Cortex of kidney (tissue), 1 donor: ENCODE measurements around the gene SCP2.
"Not testable (repeated sequence)": the region's sequence is repeated elsewhere in the genome, so short reads cannot be mapped to it uniquely, and the experiment has no call there.

Experiments used
- DNase-seq: peaks from one replicate; lab custom pipeline; 2025; lab: John Stamatoyannopoulos, UW

The SCP2 gene

DNA sequence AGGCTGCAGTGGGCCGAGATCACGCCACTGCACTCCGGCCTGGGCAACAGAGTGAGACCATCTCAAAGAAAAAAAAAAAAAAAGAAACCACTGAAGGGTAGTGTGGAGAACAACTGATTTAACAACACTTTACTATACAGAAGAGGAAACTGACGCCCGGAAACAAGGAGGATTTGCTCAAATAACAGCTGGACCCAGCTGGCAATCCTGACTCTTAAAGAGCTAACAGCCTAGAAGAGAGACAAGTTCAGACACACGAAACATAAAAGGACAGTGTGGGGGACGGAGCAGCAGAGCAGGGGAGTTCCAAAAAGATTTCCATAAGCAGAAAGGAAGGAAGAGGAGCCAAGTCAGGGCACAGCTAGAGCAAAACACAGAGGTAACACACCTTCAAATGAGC lies 9.9 kb upstream of the SCP2 start:
- DNase-seq: no peak

DNA sequence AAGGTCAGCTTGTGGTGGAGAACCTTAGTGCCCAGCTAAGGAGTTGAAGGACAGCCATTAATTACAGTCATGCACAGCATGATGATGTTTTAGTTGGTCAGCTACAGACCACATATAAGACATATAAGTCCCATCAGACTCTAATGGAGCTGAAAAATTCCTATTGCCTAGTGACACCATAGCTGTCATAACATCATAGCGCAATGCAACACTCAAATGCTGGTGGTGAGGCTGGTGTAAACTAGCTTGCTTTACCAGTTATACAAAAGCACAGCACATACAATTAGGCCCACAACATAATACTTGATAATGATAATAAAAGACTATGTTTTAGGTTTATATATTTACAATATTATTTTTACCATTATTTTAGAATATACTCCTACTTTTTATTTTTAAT lies 9.5 kb upstream of the SCP2 start:
- DNase-seq: no peak

- DNase-seq: no peak
Measured at GRCh38 chr1:52918201-52918600, 8.9 kb upstream of the SCP2 start.

DNA sequence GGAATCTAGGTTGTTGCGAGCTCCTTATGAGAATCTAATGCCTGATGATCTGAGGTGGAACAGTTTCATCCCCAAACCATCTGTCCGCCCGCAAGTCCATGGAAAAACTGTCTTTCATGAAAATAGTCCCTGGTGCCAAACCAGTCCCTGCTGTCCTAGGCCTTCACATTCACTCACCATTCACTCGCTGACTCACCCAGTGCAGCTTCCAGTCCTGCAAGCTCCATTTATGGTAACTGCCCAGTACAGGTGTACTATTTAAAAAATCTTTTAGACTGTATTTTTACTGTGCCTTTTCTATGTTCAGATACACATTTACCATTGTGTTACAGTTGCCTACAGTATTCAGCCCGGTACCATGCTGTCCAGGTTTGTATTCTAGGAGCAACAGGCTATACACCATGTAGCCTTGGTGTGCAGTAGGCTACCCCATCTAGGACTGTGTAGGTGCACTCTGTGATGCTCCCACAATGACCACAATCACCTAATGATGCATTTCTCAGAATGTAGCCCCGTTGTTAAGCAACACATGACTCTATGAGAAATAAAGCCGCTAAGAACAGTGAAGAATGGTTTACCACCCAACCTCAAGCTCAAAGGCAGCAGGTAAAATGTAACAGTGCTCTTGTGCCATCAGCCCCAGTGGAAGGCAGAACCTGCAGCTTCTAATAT lies 7.9 kb upstream of the SCP2 start:
- no peak for DNase-seq

DNA sequence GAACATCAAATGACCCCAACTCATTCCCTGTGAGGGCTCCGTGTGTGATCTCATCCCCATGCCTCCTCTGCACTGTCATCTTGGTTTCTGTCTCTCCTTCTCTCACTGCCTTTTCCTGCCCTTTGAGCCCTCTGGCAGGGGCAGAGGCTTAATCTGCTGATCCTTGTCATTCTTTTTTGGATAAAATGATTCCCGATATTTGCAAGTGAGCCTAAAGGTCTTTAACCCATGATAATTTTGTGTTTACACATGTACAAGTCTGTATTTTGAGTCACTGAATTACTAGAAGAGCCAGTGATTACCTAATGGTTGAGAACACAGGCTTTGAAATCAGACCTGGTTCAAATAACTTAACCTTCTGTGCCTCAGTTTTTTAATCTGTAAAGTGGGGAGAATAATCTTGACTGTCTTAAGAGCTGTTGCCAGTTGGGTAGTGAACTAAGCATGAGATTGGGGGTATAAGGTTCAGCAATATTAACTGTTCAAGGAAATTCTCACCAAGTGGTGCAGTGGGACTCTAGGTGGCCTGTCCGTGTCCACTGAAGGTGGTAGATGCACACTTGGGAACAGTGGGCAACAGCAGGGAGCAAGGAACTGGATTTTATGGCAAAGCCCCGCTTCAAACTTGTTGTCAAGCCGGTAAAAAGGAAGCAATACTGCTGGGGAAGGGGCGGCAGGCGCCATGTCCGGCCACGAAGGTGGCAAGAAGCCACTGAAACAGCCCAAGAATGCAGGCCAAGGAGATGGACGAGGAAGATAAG lies 7.2 kb upstream of the SCP2 start:
- no peak for DNase-seq

DNA sequence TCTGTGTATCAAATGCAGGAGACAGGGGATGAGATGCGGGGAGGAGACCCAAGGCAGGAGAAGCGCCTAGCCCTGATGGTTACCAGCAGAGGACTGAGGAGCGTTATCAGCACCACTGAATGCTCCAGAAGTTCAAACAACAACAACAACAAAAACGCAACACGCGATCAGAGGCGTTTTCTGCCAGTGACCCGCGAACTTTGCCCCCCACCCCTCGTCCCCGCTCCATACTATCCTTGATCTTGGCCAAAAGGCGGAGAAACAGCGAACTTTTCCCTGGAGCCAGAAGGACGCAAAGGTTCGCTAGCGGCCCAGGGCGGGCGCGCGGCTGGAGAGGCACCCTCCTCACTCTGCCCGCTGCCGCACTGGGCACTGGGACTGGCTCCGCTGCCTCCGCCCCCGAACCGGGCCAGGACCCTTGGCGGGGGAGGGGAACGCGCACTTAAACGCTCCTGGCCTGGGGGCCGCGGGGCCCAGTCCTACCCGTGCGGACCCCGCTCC lies 6.2 kb upstream of the SCP2 start:
- DNase-seq: no peak

GRCh38 chr1:52925571-52926005 lies 1.5 kb upstream of the SCP2 start:
- no peak for DNase-seq

DNA sequence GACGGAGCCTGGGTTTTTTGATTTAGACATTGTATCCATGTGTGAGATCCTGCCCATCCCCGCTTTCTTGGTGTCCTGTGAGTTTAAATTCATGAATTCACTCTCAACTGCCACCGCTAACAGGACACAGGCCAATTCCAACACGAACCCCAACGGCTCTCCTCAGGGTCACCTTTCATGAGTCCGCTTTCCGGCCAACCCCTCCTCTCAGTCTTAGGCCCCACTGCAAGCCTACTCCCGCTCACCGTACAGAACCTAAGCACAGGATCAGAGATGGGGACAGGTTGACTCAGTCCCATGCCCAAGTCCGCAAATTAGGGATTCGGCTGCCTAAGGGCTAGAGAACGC lies 238 bp upstream of the SCP2 start:
- no peak for DNase-seq

GRCh38 chr1:52928015-52928404 lies 934 bp downstream of the SCP2 start:
- no peak for DNase-seq

- DNase-seq: no peak
Measured at GRCh38 chr1:52929019-52929418, 1.9 kb downstream of the SCP2 start.

DNA sequence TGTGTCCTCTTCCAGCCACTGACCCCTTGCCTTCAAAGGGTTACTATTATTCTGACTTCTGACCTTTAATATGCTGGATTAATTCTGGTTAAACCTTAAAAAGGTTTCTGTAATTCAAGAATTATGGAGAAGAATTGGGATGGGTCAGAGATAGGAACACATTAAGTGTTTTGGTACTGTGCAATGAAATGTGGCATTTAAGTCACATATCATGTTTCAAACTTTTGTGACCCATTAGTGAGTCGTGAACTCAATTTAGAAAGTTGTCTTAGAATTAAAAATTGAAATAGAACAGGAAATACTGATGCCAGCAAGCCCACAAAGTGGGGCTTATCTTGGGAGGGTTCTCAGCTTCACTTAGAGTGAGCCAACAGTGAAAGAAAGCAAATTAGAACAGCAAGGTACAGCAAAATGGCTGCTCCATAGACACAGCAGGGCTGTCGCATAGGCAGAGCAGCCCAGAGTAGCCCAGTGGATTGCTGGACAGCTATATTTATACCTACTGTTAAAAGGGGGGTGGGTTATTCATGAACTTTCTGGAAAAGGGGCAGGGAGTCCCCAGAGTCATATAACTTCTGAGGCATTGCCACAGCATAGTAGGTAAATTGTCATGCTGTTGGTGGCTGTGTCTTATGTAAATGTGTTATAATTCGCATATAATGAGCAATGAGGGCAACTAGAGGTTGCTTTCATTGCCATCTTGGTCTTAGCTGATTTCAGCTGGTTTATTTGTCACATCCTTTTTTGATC lies 10.5 kb downstream of the SCP2 start:
- DNase-seq: no peak

GRCh38 chr1:52938183-52938451 lies 11.0 kb downstream of the SCP2 start:
- DNase-seq: no peak

DNA sequence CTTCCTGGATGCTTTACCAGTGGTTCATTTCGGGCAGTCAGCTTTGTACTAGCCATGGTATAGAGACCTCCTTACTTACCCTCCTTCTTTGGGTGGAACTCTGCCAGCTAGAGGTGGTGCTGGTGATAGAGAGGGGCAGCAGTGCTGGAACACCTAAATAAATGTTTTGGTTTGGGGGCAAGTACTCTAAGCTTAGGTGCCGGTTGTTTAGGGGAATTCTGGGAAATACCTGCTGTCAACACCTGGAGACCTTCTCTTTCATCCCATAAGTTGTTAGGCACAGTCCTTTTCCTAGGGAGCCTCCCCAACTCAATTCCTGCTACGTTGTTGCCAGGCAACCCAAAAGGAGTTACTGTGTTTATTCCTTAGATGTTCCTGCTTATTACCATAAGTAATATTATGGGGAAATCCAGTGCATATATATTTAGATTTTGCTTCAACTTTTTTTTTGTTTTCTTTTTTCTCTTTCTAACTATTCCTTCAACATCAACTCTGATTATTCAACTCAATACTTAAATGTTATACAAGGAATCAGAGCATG lies 16.9 kb downstream of the SCP2 start:
- DNase-seq: no peak

DNA sequence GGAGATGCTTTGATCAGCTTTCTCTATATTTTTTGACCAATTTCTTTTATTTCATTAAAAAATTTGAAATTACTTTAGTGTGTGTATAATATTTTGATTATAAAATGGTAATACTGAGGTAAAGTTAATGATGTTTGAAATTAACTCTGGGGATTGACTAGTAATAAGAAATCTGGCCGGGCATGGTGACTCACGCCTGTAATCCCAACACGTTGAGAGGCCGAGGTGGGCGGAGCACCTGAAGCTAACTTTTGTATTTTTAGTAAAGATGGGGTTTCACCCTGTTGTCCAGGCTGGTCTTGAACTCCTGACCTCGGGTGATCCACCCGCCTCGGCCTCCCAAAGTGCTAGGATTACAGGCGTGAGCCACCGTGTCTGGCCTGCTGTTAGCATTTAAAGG lies 17.5 kb downstream of the SCP2 start:
- DNase-seq: no peak

- no peak for DNase-seq
Measured at GRCh38 chr1:52947490-52947889, 20.4 kb downstream of the SCP2 start.

DNA sequence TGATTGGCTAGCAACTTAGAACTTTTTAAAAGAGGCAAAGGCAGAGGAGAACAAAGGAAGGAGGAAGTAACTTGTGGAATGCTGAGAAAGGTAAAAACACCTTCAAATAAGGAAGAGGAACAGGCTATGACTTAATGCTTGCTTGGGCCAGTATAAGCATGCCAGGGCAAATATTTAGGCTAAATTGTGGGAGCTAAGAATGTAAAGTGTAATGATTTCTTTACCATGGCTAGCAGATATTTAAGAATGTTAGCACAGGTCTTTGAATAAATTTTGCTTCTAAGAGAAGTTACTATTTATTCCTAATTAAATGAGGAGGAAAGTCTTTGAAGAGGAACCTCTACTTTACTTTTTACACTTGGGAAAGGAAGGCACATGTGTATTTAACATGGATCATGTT lies 22.5 kb downstream of the SCP2 start:
- DNase-seq: not testable (repeated sequence)

DNA sequence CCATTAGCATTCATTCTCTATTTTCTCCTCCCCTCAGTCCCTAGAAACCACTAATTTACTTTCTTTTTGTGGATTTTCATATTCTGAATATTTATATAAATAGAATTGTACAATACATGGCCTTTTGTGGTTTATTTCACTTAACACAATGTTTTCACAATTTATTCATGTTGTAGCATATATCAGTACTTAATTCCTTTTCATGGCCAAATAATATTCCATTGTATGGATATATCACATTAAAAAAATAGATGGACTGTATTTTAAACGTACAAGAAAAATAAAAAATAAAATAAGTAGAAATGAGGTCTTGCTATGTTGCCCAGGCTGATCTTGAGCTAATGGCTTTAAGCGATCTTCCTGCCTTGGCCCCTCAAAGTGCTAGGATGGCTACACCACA lies 25.0 kb downstream of the SCP2 start:
- no peak for DNase-seq

GRCh38 chr1:52955129-52955970 lies 28.3 kb downstream of the SCP2 start:
- no peak for DNase-seq

- DNase-seq: no peak
Measured at GRCh38 chr1:52963101-52963500, 36.0 kb downstream of the SCP2 start.

DNA sequence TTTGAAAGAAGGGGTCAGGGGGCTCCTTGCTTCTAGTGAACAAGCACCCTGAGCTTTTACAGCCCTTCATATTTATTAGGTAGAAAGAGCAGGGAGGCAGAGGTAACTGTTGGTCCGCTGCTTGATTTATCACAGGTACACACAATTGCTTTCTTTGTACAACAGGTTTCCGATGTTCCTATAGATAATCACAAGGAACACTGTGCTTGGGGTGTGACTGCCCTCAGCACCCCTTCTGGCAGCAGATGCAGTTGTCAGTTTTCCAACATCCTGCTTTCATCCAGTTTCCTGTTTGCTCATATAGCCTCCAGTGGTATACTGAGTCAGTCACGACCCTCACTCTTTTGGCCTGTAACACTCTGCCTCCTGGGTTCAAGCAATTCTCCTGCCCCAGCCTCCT lies 40.6 kb downstream of the SCP2 start:
- no peak for DNase-seq

DNA sequence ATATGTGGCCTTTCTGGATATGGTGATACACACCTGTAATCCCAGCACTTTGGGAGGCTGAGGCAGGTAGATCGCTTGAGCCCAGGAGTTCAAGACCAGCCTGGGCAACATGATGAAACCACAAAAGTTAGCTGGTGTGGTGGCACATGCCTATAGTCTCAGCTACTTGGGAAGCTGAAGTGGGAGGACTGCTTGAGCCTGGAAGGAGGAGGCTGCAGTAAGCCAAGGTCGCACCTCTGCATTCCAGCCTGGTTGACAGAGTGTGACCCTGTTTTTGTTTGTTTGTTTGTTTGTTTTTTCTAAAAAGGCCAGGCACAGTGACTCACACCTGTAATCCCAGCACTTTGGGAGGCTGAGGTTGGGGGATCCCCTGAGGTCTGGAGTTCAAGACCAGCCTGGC lies 42.2 kb downstream of the SCP2 start:
- not testable (repeated sequence) for DNase-seq

GRCh38 chr1:52970149-52970548 lies 43.1 kb downstream of the SCP2 start:
- DNase-seq: no peak
